HG02610 (cell line): Measurements from ENCODE around the gene MS4A2.
"Not testable (repeated sequence)": the region's sequence is repeated elsewhere in the genome, so short reads cannot be mapped to it uniquely, and the experiment has no call there.

Experiments
- ATAC-seq: cut with Tn5 transposase; IDR thresholded peaks from one replicate; pipeline ENCODE4 v1.9.1; 2021; ENCODE audit warnings: mild to moderate bottlenecking, moderate library complexity; ENCODE audit not compliant: unreplicated experiment

The MS4A2 gene

GRCh38 chr11:60088364-60088763 is at the start of gene MS4A2:
MS4A2 (plus strand) TSS chr11:60088664; CDS start chr11:60088766, 102 bp downstream.
- no peak for ATAC-seq

GRCh38 chr11:60040109-60040508 is 48.4 kb upstream of the MS4A2 start, which contains the start of gene OOSP2:
OOSP2 (plus strand) TSS chr11:60040409; CDS start chr11:60040460, 51 bp downstream.
- ATAC-seq: no peak

GRCh38 chr11:60050422-60050821 is 38.0 kb upstream of the MS4A2 start:
- not testable (repeated sequence) for ATAC-seq

- ATAC-seq: not testable (repeated sequence)
These were observed 37.6 kb upstream of the MS4A2 start for GRCh38 chr11:60050839-60051238.

- ATAC-seq: no peak
These were observed 32.0 kb upstream of the MS4A2 start, which contains the start of gene MS4A3 for GRCh38 chr11:60056349-60056969. MS4A3 (plus strand) TSS chr11:60056665; CDS start chr11:60061161, 4,496 bp downstream.

- ATAC-seq: no peak
These were observed 29.4 kb upstream of the MS4A2 start for GRCh38 chr11:60059052-60059451.

GRCh38 chr11:60059521-60060240 is 28.8 kb upstream of the MS4A2 start:
- ATAC-seq: no peak

GRCh38 chr11:60064111-60064510 is 24.4 kb upstream of the MS4A2 start:
- ATAC-seq: no peak

GRCh38 chr11:60065801-60066200 is 22.7 kb upstream of the MS4A2 start:
- no peak for ATAC-seq

- no peak for ATAC-seq
These were observed 19.0 kb upstream of the MS4A2 start for GRCh38 chr11:60069450-60069849.

GRCh38 chr11:60071644-60072043 is 16.8 kb upstream of the MS4A2 start:
- ATAC-seq: not testable (repeated sequence)

GRCh38 chr11:60077216-60077817 is 11.1 kb upstream of the MS4A2 start:
- ATAC-seq: no peak

GRCh38 chr11:60077981-60078380 is 10.5 kb upstream of the MS4A2 start:
- no peak for ATAC-seq

GRCh38 chr11:60078745-60079144 is 9.7 kb upstream of the MS4A2 start:
- no peak for ATAC-seq

GRCh38 chr11:60080535-60080934 is 7.9 kb upstream of the MS4A2 start:
- no peak for ATAC-seq

- ATAC-seq: no peak
These were observed 3.7 kb upstream of the MS4A2 start for GRCh38 chr11:60084631-60085273.

- ATAC-seq: no peak
These were observed 2.6 kb upstream of the MS4A2 start for GRCh38 chr11:60085909-60086308.

- no peak for ATAC-seq
These were observed 1.2 kb upstream of the MS4A2 start for GRCh38 chr11:60087239-60087638.

- no peak for ATAC-seq
These were observed 7.1 kb downstream of the MS4A2 start for GRCh38 chr11:60095477-60096120.

GRCh38 chr11:60097189-60097588 is 8.7 kb downstream of the MS4A2 start:
- no peak for ATAC-seq

GRCh38 chr11:60098508-60098907 is 10.0 kb downstream of the MS4A2 start:
- no peak for ATAC-seq
